M059J (cell line): ENCODE results near the gene MCU. TPM values are rescaled to one million over a fixed set of nuclear protein-coding genes. Genes with fewer than 3 reads are reported as not detected.
"Not testable (repeated sequence)": the region's sequence is repeated elsewhere in the genome, so short reads cannot be mapped to it uniquely, and the experiment has no call there.

Experiments used
- DNase-seq: peaks from one replicate; pipeline ENCODE4 v3.0.0-alpha.2; 2012; ENCODE audit warnings: low read depth
- total RNA-seq: library from RNA; depleted of rRNA; stranded (reverse); fragments of >200 nt; shearing (Covaris generic); gene quantifications from 2 replicates; pipeline ENCODE4 v1.2.3, GENCODE V29; 2014; rRNA removed

Gene MCU, protein sequence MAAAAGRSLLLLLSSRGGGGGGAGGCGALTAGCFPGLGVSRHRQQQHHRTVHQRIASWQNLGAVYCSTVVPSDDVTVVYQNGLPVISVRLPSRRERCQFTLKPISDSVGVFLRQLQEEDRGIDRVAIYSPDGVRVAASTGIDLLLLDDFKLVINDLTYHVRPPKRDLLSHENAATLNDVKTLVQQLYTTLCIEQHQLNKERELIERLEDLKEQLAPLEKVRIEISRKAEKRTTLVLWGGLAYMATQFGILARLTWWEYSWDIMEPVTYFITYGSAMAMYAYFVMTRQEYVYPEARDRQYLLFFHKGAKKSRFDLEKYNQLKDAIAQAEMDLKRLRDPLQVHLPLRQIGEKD
- total RNA-seq = 40.2 and 52.9 TPM in 2 replicates

DNA sequence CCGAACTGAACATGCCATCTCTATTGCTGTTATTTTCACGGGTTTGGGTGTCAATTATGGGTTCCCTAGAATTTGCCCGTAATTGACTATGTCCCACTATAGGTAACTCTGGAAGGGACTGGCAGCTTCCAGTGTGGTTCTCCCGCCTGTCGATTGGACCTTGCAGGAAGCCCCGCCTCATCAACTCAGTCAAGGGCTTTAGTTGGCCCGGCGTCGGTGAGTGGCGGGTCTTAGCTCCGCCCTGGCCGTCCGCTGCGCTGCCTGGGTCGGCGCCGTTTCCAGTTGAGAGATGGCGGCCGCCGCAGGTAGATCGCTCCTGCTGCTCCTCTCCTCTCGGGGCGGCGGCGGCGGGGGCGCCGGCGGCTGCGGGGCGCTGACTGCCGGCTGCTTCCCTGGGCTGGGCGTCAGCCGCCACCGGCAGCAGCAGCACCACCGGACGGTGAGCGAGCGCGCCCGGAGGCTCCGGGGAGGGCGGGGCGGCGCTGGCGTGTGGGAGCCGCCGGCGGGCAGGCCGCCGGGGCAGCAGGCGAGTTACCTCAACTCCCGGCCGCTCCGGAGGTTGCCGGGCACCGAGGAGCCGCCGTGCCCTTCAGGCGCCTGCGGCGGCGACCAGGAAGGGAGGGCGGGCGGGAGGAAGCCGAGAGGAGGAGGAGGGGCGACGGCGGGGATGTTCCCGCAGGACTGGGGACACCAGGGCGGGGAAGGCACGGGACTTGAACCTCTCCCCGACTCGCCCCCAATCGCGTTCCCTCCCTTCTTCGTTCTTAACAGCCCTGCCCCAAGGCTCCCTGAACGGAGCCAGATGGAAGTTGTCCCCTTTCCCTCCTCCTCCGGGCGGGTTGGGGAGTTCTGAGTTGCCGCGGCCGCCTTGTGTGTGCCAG, at the start of gene MCU:
MCU (plus strand) TSS at position 281 of the 881 bp plus-strand sequence; CDS start at position 290, 9 bp downstream.
- peak; percentile 93 for DNase-seq

DNA sequence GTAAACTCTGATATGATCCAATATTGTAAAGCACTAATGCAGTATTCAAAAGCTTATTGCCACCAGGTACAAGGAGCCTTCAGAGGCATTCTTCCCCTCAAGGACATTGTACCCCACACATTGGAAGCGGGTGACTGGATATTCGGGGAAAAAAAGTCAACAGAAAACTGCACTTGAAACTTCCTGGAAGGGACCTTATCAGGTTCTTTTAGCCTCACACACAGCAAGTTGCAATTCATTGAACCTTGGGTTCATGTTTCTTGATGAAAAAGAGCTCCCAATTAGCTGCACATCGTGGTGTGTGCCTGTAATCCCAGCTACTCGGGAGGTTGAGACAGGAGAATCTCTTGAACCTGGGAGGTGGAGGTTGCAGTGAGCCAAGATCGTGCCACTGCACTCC, 49.6 kb upstream of the MCU start:
- no peak for DNase-seq

DNA sequence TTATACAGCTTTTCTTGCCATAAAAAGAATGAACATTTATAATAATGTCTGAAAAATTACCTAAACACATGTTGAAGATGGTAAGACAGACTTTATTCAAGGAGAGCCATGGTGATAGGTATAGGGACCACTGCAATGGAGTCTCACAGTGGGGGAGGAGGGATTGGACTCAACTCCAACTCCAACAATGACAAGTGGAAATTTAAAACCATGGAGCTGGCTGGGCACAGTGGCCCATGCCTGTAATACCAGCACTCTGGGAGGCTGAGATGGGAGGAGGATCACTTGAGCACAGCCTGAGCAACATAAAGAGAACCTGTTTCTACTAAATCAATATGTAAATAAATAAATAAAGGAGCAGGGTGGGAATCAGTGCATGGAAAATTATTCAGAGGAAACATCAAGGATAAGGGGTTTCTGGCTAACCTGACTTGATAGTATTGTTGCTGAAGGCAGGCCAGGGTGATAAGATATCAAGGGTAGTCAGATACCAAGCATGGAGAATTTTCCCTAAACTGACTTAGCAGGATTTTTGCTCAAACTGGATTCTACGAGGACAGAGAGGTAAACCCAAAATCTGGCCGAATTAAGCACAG, 46.6 kb upstream of the MCU start:
- no peak for DNase-seq

DNA sequence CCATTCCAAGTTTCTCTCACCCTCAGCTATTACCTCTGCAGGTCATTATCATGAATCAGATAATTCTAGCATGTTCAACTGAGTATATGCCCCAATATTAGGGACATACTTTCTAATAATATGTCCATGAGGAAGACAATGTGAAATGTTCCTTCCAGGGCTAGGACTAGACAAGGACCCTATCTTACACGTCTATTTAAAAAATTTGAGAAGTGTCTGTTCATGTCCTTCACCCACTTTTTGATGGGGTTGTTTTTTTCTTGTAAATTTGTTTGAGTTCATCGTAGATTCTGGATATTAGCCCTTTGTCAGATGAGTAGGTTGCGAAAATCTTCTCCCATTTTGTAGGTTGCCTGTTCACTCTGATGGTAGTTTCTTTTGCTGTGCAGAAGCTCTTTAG, 45.0 kb upstream of the MCU start:
- not testable (repeated sequence) for DNase-seq

DNA sequence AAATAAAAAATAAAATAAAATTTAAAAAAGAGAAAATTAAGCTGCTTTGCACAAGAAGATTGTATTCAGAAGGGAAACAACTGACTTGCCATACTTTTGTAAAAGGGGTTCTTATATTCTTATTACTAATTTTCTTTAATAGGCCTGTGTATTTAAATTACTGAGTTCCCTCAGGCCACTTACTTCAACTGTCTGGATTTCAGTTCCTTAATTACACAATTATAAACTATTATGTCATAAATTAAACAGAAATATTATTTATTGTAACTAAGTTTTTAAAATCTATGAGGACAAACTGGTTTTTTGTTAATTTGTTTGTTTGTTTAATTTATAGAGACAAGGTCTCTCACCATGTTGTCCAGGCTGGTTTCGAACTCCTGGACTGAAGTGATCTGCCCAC, 43.6 kb upstream of the MCU start:
- no peak for DNase-seq

DNA sequence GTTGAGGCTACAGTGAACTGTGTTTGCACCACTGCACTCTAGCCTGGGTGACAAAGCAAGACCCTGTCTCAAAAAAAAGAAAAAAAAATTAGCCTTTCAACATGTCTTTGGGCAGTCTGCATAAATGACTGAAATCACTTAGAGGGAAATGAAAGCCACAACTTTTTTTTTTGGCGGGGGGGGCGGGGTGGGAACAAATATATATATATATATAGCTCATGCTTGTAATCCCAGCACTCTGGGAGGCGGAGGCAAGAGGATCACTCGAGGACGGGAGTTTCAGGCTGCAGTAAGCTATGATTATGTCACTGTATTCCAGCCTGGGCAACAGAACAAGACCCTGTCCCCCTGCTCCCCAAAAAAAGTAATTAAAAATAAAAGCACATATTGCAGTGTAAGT, 42.7 kb upstream of the MCU start:
- DNase-seq = no peak

DNA sequence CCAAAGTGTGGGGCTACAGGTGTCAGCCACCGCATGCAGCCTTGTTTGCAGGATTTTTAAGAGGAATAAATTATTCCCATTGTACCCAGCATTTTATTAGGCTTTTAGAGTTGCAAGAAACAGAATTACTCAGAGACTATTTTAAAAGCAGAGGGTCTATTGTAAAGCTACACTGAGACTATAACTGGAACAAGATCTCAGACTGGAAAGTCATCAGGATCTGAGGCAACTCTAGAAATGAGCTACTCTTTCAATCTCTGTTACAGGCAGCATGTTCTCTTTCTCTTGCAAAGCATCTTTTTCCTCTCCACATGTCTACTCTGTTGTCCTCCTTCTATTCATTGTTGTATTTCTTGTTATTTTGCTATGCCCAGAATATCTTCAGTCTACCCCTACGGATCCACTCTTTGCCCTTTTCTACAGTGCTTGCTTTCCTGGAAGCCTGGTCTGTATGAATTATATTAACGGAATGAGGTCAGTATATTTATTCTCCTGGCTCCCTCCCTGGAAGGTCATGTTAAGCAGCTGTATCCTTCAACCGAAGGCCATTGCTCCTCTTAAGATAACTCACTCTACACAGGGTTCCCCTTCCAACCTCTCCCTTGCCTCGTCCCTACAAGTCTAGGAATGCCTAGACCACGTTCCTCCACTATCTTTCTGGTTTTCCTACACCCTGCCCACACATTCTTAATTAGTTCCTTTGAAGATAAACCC, 38.4 kb upstream of the MCU start:
- no peak for DNase-seq

DNA sequence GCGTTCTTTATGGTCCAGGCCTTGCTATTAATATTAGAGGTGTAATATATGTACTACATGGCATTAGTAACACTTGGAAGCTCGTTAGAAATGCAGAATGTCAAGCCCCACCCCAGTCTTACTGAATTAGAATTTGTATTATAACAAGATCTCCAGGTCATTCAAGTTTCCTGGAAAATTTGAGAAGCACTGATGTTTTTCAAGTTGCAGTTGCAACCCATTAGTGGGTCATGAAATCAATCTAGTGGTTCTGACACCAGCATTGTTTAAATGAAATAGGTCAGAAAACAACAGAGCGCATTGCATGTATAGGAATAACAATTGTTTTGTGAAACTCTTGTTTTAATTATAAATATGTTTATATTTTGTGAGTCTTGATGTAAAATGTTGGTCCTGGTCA, 37.2 kb upstream of the MCU start:
- DNase-seq = no peak

DNA sequence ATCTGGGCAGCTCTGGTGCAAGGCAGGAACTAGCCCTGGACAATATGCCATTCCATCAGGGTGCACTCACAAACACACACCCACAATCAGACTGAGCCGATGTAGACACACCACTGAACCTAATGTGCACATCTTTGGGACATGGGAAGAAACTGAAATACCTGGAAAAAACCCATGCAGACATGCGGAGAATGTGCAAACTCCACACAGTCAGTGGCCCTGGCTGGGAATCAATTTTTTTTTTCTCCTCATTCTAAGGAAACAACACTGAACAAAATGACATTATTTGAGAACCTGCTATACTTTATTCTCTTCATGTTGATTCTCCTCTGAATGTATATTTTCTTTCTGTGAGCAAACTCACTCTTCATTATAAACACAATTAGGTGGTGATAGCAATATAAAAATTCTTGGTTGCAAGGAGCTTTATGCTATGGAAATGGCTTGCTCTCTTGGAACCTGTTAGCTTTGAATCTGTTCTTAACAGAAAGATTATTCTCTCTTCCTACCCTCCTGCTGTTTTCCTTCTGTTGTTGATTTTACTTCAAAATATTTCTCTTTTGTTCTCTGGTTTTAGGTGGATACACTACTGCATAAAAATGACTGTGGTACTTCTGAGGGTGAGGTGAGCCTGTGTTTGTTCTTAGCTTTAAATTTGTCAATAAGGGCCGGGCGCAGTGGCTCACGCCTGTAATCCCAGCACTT, 33.1 kb upstream of the MCU start:
- no peak for DNase-seq

DNA sequence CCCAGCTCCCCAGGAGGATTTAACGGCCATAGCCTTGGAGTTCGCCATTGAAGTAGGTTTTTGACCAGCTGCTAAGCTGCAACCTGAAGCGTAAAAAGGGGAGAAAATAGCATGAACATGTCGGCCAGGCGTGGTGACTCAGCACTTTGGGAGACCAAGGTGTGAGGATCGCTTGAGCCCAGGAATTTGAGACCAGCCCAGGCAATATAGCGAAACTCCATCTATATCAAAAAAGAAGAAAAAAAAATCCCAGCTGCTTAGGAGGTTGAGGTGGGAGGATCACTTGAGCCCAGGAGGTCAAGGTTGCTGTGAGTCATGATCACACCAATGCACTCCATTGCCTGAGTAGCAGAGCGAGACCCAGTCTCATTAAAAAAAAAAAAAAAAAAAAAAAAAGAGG, 32.2 kb upstream of the MCU start:
- DNase-seq = peak; percentile 53

DNA sequence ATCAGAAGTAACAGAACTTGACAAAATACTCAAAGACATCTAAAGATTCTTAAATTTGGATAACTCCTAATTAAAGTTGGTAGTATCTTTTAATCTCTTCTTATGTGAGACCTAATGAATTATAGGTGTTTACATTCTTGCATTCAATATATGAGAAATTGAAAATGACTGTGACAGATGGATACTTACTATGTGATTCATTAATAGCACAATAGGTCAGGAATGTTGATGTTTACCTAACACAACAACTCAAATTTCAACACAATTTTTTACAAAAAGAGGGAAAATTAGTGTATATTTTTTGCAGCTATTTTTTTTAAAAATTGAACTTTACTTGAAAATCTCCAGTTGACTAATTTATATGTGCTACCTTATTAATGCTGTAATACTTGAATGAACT, 31.7 kb upstream of the MCU start:
- DNase-seq = no peak

DNA sequence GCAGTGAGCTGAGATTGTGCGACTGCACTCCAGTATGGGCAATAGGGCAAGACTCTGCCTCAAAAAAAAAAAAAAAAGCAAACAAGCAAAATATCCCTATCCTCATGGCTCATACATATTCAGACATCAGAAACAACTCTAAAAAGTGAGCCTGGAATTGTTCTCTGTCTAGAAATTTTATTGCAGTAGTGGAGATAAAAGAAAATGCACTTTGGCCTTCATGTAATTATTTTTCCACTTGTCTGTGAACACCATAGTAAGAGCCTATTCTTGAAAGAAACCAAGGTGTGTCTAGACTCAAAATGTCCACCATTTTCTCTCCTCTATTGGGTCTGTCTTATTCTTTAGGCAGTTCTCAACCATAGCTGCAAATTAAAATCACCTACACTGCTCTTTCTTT, 30.5 kb upstream of the MCU start:
- DNase-seq = no peak

DNA sequence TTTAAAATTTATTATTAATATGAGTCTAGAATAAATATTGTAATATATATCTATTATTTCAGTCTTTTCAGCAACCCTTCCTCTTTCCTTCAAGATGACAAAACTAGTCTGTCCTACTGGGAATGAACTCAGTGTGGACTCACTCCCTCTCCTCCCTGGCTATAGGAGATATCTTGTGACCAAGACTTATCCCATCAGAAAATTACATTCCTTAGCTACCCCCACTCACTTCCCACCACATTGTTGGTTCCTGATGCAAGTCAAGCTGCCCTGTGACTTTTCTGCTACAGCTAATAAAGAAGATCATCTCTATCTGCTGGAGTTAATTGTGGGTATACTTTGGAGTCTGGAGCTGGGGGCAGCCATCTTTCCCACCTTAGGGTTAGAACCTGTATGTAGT, 28.0 kb upstream of the MCU start:
- no peak for DNase-seq

DNA sequence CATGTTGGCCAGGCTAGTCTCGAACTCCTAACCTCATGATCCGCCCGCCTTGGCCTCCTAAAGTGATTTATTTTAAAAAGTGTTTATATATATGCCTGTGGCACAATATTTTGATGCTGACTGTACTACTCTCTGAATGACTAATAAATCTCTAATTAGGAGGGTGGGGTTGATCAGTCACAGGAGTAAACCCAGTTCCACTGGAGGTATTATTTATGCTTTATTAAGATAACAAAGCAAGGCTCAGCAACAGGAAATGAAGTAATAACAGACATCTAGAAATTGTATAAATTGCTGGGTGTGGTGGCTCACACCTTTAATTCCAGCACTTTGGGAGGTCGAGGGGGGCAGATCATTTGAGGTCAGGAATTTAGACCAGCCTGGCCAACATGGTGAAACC, 26.0 kb upstream of the MCU start:
- peak; percentile 80 for DNase-seq

DNA sequence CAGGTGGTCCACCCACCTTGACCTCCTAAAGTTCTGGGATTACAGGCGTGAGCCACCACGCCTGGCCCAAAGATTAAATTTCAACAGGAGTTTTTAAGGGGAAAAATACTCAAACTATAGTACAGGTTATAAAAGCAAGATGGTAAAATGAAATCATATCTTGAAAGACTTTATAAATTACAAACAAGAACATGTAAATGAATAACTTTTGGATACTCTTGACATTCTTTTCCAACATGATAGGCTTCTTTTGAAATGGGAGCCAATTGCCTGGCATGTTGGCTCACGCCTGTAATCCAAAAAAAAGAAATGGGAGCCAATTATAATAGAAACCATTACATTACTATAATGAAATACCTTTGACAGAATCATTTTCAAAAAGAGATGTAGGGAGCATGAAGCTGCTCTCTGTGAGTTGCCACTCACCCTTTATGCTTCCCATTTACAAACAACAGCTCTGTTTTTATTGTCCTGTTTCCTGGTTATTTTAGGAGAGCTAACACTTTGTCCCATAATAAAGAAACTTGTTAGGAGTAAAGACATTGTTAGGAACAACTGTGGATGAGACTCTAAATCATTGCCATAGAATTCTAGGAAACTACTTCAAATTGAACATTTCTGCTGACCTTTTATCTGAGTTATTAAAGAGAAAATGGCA, 24.6 kb upstream of the MCU start:
- no peak for DNase-seq

DNA sequence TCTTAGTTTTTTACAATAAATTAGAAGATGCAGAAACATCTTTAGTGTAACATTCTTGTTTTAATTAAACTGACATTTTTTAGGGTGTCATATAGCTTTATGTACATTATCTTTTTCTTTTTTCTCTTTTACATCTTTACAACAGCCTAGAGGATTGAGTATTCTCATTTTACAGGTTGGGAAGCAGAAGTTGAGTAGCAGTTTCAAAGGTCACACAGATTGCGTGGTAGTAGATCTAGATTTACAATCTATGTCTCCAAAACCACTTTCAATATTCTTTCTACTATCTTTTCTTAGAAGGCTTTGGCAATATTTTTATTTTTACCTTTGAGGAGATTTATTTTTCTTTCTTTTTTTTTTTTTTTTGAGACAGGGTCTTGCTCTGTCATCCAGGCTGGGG, 18.7 kb upstream of the MCU start:
- no peak for DNase-seq

DNA sequence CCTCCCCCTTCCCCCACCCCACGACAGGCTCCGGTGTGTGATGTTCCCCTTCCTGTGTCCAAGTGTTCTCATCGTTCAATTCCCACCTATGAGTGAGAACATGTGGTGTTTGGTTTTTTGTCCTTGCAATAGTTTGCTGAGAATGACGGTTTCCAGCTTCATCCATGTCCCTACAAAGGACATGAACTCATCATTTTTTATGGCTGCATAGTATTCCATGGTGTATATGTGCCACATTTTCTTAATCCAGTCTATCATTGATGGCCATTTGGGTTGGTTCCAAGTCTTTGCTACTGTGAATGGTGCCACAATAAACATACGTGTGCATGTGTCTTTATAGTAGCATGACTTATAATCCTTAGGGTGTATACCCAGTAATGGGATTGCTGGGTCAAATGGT, 17.8 kb upstream of the MCU start:
- DNase-seq = not testable (repeated sequence)

DNA sequence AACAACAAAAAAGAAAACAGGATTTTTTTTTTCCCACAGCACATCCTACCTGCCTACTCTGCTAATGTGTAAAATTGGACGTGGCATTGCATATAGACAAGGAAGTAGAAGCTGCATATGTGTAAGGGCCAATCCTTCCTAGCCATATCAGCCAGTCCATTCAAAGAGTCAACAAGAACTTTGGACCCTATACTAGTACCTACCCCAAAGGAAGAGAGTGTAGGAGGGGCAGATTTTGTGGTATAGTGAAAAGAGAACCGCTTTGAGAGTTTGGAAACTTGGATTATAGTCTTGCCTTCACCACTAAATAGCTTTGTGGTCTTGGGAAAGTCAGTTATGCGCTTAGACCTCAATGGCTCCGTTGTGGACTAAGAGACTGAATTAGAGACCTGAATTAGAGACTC, 12.1 kb upstream of the MCU start:
- no peak for DNase-seq

DNA sequence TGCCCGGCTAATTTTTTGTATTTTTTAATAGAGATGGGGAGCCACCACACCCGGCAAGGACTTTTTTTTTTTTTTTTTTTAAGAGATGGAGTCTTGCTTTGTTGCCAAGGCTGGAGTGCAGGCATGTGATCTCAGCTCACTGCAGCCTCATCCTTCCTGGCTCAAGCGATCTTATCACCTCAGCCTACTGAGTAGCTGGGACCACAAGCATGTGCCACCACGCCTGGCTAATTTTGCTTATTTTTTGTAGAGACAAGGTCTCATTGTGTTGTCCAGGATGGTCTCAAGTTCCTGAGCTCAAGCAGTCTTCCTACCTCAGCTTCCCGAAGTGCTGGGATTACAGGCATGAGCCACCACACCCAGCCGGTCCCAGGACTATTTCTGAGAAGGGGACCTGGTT, 9.3 kb upstream of the MCU start:
- DNase-seq = peak; percentile 64

DNA sequence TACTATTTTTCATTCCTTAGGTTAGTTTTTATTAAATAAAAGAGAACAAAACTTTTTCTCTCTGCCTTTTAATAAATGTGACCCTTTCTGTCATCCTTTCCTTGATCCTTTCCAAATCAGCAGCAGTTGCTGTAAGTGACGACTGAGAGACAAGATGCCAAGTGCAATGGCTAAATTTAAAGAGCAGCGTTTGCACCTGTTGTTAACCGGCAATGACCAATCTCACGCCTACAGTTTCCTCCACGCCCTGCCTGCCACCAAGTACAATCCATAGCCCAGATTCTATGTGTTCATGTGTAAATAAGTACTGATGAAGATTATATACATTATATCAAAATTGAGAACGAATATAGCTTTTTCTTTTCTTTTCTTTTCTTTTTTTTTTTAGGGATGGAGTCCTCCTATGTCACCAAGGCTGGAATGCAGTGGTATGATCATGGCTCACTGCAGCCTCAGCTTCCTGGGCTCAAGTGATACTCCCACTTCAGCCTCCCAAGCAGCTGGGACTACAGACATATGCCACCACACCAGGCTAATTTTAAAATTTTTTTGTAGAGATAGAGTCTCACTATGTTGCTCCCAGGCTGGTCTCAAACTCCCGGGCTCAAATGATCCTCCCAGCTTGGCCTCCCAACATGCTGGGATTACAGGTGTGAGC, 6.5 kb upstream of the MCU start:
- DNase-seq = no peak
